Muscle layer of duodenum (tissue), 2 donors: Measurements from ENCODE around the gene PRKCZ.
A peak's percentile ranks its signal among the peaks of the same experiment; 100 is the strongest.

Source experiments
- H3K27ac ChIP-seq: one replicate; pipeline ENCODE4 v1.7.0; 2013; ENCODE audit warnings: mild to moderate bottlenecking, low read length
- H3K27me3 ChIP-seq: one replicate; pipeline ENCODE4 v1.7.0; 2013; ENCODE audit warnings: low read depth, mild to moderate bottlenecking, control low read depth, low read length
- H3K36me3 ChIP-seq, 2 donors: one replicate each; pipeline ENCODE4 v1.7.0; 2013; ENCODE audit warnings: low read length in 2 of 2, control low read depth in 1 of 2, mild to moderate bottlenecking in 1 of 2; ENCODE audit not compliant: insufficient read depth in 2 of 2, control insufficient read depth in 1 of 2
- H3K4me1 ChIP-seq, 2 donors: one replicate each; pipeline ENCODE4 v1.7.0; 2013; ENCODE audit warnings: low read length in 2 of 2, mild to moderate bottlenecking in 2 of 2, control low read depth in 1 of 2, moderate library complexity in 1 of 2; ENCODE audit not compliant: insufficient read depth in 2 of 2, control insufficient read depth in 1 of 2
- H3K4me3 ChIP-seq, 2 donors: one replicate each; pipeline ENCODE4 v1.7.0; 2013; ENCODE audit warnings: low read length in 2 of 2, low read depth in 1 of 2, mild to moderate bottlenecking in 1 of 2
- H3K9me3 ChIP-seq, 2 donors: one replicate each; pipeline ENCODE4 v1.7.0; 2013; ENCODE audit warnings: low read length in 2 of 2, control low read depth in 1 of 2, mild to moderate bottlenecking in 1 of 2; ENCODE audit not compliant: control insufficient read depth in 1 of 2
- donor health status: healthy.

The PRKCZ gene

GRCh38 chr1:2130156-2130555 lies 79.9 kb downstream of the PRKCZ start:
- H3K4me3 ChIP-seq = no peak overlapping the region
- no peaks in the 10 kb centered on the region for H3K9me3 ChIP-seq
- no peak overlapping the region for H3K27ac ChIP-seq
- H3K27me3 ChIP-seq = no peaks in the 10 kb centered on the region
- H3K4me1 ChIP-seq = peaks cover 5% of the 10 kb centered on the region in 2 donors
- H3K36me3 ChIP-seq = no peaks in the 10 kb centered on the region

- no peaks in the 10 kb centered on the region for H3K27me3 ChIP-seq
- peaks cover 5 to 7% of the 10 kb centered on the region in 2 donors for H3K4me1 ChIP-seq
- H3K27ac ChIP-seq = no peak overlapping the region
Measured at GRCh38 chr1:2130871-2131289, 80.7 kb downstream of the PRKCZ start.

GRCh38 chr1:2132222-2133038 lies 82.2 kb downstream of the PRKCZ start:
- Histone ChIP-seq H3K9me3 (no peaks in the 10 kb centered on the region), H3K36me3 (no peaks in the 10 kb centered on the region), H3K27me3 (no peaks in the 10 kb centered on the region), H3K4me1 (peaks cover 5 to 12% of the 10 kb centered on the region in 2 donors), H3K4me3 (peak overlapping the region; percentile 57 to 62), H3K27ac (peak overlapping the region; percentile 85)

More at GRCh38 chr1:2130871-2131289, 80.7 kb downstream of the PRKCZ start:
- Histone ChIP-seq H3K36me3 (no peaks in the 10 kb centered on the region), H3K9me3 (no peaks in the 10 kb centered on the region), H3K4me3 (no peak overlapping the region)

GRCh38 chr1:2133039-2133878 lies 83.0 kb downstream of the PRKCZ start:
- H3K4me3 ChIP-seq = peak overlapping the region; percentile 57 to 62
- H3K27ac ChIP-seq = peak overlapping the region; percentile 90
- no peaks in the 10 kb centered on the region for H3K36me3 ChIP-seq
- H3K27me3 ChIP-seq = no peaks in the 10 kb centered on the region
- H3K9me3 ChIP-seq = no peaks in the 10 kb centered on the region
- peaks cover 5 to 12% of the 10 kb centered on the region in 2 donors for H3K4me1 ChIP-seq

- H3K27ac ChIP-seq = peak overlapping the region; percentile 90
- peaks cover 5 to 12% of the 10 kb centered on the region in 2 donors for H3K4me1 ChIP-seq
- no peaks in the 10 kb centered on the region for H3K36me3 ChIP-seq
- no peaks in the 10 kb centered on the region for H3K9me3 ChIP-seq
- peak overlapping the region; percentile 11 to 57 for H3K4me3 ChIP-seq
- H3K27me3 ChIP-seq = no peaks in the 10 kb centered on the region
Measured at GRCh38 chr1:2133879-2134215, 83.6 kb downstream of the PRKCZ start.

- peaks cover 5 to 12% of the 10 kb centered on the region in 2 donors for H3K4me1 ChIP-seq
Measured at GRCh38 chr1:2134266-2134620, 84.0 kb downstream of the PRKCZ start.

GRCh38 chr1:2134621-2135307 lies 84.6 kb downstream of the PRKCZ start:
- Histone ChIP-seq H3K9me3 (no peaks in the 10 kb centered on the region), H3K4me3 (no peak overlapping the region), H3K27ac (peak overlapping the region; percentile 89), H3K4me1 (peaks cover 5 to 12% of the 10 kb centered on the region in 2 donors), H3K27me3 (no peaks in the 10 kb centered on the region), H3K36me3 (no peaks in the 10 kb centered on the region)

More at GRCh38 chr1:2134266-2134620, 84.0 kb downstream of the PRKCZ start:
- H3K9me3 ChIP-seq = no peaks in the 10 kb centered on the region
- peak overlapping the region; percentile 89 for H3K27ac ChIP-seq
- H3K36me3 ChIP-seq = no peaks in the 10 kb centered on the region
- H3K27me3 ChIP-seq = no peaks in the 10 kb centered on the region
- no peak overlapping the region for H3K4me3 ChIP-seq

- H3K9me3 ChIP-seq = no peaks in the 10 kb centered on the region
- no peaks in the 10 kb centered on the region for H3K27me3 ChIP-seq
- peaks cover 5 to 12% of the 10 kb centered on the region in 2 donors for H3K4me1 ChIP-seq
- no peak overlapping the region for H3K4me3 ChIP-seq
- H3K36me3 ChIP-seq = no peaks in the 10 kb centered on the region
- peak overlapping the region; percentile 89 for H3K27ac ChIP-seq
Measured at GRCh38 chr1:2135441-2135841, 85.2 kb downstream of the PRKCZ start.

- H3K4me1 ChIP-seq = peaks cover 5 to 12% of the 10 kb centered on the region in 2 donors
- H3K36me3 ChIP-seq = no peaks in the 10 kb centered on the region
- peak overlapping the region; percentile 89 for H3K27ac ChIP-seq
- H3K27me3 ChIP-seq = no peaks in the 10 kb centered on the region
- no peaks in the 10 kb centered on the region for H3K9me3 ChIP-seq
- no peak overlapping the region for H3K4me3 ChIP-seq
Measured at GRCh38 chr1:2135941-2136340, 85.7 kb downstream of the PRKCZ start.

- no peaks in the 10 kb centered on the region for H3K27me3 ChIP-seq
- no peaks in the 10 kb centered on the region for H3K36me3 ChIP-seq
- peak overlapping the region; percentile 89 for H3K27ac ChIP-seq
- no peak overlapping the region for H3K4me3 ChIP-seq
- no peaks in the 10 kb centered on the region for H3K9me3 ChIP-seq
- H3K4me1 ChIP-seq = peaks cover 5 to 12% of the 10 kb centered on the region in 2 donors
Measured at GRCh38 chr1:2136386-2137235, 86.4 kb downstream of the PRKCZ start.
